T-helper 22 cell (primary cell): ENCODE data around the gene COL12A1.

Experiments used
- DNase-seq: peaks from one replicate; pipeline ENCODE4 v3.0.0-alpha.2; 2020; ENCODE audit warnings: low read depth

COL12A1 gene

DNA sequence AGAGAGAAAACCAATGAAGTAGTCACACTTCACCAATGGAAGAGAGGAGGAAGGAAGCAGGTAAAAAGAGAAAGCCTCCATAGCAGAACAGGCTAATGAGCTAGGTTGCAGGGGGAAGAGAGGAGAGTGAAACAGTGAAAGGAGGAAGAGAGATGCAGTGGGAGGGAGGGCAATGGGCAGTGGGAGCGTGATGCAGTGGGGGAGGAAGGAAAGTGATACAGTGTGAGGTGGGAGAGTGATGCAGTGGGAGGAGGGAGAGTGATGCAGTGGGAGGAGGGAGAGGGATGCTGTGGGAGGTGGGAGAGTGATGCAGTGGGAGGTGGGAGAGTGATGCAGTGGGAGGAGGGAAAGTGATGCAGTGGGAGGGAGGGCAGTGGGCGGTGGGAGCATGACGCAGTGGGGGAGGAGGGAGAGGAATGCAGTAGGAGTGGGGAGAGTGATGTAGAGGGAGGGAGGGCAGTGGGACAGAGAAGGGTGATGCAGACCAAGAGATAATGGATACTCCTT is 29.7 kb downstream of the COL12A1 start:
- DNase-seq: no peak

DNA sequence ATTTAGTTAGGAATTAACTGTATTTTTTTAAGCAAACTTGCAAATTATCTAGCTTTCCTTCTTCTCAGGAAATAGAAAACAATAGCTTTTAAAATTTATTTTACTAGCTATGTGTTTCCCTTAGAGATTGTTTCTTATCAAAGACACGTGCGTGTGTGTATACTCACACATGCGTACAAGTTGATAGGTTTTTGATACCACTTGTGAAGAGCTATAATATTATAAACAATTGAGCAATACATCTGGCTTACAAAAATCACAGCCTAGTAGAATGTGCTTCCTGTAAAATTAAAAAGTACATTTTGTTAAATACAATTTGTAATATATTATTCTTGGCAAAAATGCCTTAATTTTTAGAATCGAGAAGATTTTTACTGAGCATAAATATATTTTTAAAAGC is 33.9 kb downstream of the COL12A1 start:
- no peak for DNase-seq

DNA sequence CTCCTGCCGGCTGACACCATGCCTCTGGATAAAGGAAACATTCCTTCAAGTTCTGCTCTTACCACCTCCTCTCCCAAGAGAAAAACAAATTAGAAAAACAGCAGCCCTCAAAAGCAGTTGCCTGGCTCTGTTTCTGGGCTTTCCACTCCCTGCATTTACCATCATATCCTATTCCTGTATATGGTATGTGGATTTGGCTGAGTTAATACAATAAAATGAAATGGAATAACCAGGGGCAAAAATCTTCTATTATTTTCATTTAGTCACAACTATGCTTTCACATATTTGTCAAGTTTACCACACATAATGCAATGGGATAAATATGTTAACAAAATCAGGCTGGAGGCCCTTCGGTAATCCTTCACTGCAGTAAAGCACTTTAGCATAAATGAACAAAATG is 34.3 kb downstream of the COL12A1 start:
- DNase-seq: no peak

DNA sequence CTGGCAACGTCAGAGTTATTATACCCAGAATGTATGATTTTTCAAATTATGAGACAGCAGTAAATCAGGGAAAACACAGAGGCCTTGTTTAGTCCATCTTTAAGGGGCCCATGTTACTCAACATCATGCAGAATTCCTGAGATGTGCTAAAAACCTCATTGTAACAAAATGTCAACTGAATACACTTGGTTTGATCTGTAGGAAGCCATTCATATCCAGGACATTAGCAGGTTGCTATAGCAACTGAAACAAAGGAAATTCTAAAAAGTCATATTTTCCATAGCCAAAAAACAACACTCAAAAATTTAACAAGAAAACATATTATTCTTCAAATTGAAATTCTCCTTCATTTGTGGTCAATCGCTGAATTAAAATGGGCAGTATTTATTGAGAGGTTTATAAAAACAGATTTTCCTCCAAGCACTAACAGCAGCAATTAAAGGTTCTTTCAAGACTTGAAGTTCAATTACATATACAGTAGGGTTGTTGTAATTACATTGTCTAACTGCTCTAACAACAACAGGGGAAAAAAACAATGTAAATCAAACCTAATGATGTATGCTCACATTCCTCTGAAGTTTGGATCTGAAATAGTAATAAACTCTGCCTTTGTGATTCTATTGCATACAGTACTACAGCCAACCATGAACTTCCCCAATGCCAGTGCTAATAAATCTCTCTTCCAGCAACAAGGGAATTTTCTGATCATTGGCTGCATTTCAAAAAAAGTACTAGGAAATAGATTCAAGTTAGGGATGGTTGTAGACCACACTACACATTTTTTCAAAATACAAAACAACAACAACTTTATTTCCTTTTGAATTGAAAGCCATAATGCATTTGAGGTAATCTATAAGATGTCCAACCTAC is 34.9 kb downstream of the COL12A1 start:
- no peak for DNase-seq

DNA sequence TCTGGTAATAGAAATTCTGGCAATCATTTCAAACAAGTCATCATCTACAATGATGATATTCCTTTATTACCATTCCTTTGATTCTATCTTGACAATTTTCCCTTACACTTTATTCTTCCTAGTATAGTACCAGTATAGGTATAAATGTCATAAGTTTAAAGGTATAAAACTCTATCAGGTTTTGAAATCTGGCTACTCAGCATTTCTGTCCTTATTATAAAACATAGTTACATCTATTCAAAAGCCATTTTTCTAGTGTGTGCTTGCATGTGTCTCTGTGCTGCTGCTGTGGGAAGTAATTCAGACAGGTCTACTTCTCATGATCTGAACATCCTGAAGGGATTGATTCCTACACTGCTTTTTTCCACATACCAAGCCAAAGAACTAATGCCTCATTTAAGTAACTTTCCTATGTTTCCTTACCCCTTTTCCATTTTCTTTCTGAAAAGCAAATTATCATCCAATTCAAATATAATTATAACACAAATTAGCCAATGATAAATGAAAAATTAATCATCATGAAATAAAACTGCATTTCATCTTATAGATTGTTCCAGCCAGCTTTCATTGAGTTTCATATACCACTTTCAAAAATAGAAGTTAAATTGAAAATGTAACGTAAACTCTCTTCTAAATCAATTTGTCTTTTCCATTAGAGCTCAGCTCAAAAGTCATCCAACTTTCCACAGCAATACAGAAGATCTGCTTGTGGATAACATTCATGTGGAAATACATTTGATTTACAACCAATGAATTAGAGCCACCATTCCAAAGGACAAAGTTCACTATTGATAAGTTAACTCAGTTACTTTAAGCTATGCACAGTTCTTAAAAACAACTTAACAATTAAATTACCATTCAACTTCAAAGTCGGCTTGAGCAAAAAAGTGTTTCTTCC is 35.9 kb downstream of the COL12A1 start:
- no peak for DNase-seq

DNA sequence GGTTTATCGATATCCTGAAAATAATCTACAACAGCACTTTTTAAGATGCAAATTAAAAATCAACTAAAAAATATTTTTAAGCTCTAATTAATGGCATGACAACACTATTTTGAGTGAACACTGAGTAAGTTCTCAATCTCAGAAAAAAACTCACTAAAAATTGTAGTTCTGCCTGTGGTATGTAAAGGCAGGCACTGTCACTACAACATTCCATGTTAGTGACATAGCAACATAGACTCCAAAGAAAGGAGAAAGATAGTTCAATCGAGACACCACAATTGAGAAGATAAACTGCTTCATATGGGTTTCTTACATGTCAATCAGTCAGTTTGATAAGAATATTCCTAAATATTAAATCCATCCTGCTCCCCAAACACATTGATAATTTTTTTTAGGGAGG is 38.0 kb downstream of the COL12A1 start:
- DNase-seq: no peak

DNA sequence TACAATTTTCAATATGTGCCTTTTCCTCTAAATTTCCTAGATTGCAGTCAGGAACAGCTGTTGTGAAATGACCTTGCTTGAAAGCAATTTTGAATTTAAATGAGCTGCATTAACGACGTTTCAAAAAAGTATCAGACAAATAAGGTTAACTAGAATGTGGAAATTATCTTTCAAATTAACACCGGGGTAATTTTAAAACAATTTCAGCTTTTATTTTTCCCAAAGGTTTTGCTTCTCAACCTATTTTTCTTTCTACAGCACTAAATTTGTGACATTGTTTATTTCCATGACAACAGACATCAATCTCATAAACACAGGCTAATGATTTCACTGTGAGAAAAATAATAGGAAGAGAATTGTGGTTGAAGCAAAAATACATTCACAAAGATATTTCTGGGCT is 38.5 kb downstream of the COL12A1 start:
- DNase-seq: no peak

DNA sequence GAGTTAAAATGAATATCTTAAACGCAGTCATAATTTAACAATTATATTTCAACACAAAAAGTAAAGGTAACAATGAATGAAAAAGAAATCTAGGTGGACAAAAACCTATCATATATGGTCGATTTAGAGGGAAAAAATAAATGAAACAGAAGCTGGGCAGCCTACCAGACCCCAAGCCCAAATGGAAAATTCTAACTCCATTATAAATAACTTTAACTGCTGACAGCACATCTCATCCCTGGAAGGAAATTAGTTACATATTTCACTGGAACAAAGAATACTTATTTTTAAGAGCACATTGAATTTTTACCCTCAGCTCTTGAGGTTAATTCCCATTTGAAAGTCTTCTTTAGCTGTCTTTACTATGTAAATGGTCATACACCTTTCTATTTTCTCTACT is 39.1 kb downstream of the COL12A1 start:
- DNase-seq: no peak

DNA sequence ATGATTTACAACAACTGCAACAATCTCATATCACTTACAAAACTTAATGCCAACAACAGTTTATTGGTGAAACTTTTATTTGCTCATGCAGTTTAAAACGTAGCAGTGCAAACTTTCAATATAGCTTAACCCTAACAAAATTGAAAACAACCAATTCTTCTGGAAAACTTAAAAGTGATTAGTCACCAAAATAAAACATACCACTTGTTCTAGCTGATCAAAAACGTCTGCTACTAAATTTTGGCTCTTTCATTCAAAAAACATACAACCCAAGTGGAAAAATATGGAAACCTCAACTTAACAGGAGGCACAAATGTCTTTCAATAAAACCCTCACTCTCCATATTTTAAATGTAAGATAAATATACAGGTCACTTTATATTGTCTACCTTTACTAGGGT is 39.6 kb downstream of the COL12A1 start:
- no peak for DNase-seq

DNA sequence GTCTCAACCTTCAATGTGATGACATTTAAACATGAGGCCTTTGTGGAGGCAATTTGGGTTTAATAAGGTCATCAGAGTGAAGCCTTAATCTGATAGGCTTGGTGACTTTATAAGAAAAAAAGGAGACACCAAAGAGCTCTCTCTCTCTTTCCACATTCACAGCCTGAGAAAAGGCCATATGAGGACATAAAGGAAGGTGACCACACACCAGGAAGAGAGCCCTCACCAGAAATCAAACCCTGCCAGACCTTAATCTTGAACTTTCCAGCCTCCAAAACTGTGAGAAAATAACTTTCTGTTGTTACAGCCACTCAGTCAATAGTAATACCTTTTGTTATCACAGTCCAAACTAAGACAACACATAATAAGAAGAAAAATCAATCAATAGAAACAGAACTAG is 47.7 kb downstream of the COL12A1 start:
- DNase-seq: no peak

DNA sequence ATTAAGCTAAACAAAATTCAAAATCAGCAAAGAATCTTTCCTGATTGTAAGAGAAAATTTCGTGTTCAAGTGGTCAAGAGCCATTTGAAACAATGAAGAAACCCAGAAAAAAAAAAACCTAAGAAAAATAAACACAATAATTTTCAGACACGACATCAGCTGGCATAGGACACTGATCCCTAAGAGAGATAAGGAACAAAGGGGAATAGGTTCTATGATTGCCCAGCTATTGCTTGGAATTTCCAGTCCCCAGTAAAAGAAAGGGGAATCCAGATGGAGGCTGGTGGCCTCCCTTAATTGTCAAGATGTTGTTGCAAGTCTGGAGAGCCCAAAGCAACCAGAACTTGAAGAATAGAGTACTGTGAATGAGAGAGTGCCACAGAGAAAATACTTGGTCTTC is 48.5 kb downstream of the COL12A1 start:
- DNase-seq: no peak

DNA sequence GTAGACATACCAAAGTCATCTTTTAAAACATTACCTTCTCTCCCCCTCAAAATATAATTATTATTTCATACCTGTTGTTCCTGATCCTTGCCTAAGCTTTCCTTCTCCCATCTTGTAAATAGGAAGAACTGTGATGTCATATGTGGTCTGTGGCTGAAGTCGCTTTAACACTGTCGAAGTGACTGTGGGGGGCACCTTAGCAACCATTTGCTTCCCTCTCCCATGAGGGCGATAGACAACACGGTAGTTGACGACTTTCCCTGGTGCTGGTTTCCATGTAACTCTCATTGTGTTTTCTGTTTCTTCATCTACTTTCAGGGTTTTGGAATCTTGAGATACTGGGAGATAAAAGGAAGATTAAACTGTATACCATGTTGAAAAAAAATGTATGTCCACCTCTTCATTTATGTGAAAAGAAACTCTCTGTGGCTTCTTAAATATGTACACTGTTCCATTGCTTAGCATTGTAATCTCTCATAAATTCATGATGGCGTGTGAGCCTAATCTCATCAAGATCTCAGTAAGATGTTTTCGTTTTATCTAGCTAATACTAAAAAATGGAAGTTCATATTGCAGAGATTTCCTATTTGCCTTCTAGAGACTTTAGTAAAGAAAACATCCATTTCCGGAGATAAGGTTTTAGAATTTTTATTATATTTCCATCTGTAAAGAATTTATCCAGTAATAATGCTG is 49.5 kb downstream of the COL12A1 start:
- DNase-seq: no peak

DNA sequence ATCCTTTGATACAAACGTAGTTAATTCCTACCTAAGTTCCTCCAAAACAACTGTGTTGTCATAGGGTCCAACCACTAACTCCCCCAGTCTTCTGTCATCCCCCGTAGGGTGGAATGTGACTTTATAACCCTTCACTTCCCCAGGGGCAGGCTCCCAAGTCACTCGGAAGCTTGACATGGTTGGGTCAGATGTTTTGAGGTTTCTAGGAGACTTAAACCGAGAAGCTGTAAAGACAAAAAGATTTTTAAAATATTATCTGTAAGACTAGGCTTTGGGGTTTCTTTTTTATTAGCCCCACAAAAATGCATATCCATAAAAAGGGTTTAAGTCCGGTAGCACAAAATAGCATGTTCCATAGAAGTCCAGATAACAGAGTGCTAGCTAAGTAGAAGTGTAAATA is 50.2 kb downstream of the COL12A1 start:
- no peak for DNase-seq

DNA sequence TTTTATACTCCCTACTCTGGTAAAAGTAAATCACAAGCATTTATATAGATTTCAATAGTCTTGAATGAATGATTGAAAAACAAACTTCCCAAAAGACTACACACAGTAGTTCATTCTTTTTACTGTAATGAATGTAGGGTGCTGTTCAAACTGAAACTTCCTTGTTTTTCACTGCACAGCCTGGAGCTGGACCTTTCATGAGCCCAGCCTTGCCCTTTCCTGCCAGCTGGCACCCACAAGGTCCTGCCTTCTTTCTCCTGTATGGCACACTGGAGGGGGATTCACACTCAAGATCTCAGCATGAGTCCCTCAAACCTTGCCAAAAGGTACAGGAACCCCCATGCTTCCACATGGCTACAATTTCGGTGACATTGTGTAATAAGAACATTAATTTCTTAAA is 50.9 kb downstream of the COL12A1 start:
- no peak for DNase-seq

DNA sequence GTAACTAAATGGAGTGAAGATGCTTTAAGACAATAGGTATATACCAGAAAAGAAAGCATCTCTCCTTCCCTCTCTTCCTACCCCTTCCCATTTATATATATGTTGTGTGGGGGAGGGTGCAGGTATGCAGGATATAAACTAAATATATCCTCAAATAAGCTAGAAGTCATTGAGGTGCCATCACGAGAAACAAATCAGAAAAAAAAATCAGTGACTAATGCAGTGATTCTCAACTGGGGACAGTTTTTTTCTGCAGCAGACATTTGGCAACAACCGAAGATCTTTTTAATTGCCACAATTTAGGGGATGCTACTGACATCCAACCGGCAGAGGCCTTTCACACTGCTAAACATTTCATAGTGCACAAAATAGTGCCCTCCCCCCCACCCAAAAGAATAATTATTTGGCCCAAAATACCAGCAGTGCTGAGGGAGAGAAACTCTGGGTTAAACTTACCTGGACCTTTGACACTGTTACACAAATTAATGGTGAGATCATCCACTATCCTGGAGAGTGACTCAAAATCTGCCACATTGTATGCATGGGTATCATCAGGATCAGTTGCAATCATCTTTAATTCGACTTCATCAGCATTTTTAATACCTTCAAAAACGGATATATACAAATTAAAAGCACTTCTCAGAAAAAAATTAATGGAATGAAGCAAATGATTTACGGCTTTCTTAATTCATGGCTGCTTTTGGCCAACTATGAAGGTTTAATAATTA is 55.0 kb downstream of the COL12A1 start:
- no peak for DNase-seq

DNA sequence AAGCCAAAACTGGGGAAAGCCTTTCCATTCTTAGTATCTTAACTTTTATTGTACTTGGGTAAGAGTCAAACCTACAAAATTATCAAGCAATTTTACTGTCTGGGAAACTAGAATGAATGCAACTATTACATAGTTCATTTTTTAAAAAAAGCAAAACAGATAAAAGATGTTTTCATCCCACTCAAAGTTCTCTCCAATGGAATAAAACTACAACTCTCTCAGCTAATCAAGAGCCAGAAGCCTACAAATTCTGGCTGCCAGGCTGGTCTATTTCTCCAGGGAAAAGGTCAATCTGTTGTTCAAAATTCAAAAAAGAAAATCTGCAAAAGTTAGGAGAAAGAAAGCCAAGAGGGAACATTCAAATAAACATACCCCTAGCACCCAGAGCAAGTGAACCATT is 56.2 kb downstream of the COL12A1 start:
- DNase-seq: no peak

DNA sequence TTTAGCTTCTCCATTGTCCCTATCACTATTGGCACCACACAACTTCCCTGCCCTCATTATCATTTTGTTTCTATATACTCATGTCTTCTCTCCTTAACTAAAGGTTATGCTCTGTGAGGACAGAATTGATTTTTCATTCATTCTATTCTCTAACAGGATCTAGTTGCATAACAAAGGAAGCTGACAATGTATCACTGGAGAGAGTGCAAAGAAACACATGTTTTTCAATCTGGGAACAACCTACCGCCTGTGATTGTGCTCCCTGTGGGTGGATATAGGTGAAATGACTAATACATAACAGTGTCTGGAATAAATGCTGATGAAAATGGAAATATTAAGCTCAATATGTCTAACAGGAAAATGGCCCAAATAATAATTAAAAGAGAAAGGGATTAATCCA is 56.6 kb downstream of the COL12A1 start:
- no peak for DNase-seq

DNA sequence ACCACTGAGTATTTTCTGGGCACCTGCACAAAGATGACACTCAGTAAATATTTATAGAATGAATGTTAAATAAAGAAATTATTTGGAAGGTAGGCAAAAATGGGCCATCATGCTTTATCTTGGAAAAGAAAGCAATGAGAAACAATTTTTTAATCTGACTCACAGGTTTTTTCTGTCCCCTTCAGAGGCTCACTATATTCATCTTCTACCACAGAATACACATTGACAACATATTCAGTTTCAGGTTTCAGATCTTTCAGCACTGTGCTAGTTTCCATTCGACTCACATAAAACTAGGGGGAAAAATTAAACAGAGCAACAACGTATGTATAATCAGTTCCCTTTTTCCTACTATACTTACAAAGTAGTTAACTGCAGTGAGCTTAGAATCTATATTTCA is 58.3 kb downstream of the COL12A1 start:
- DNase-seq: no peak

DNA sequence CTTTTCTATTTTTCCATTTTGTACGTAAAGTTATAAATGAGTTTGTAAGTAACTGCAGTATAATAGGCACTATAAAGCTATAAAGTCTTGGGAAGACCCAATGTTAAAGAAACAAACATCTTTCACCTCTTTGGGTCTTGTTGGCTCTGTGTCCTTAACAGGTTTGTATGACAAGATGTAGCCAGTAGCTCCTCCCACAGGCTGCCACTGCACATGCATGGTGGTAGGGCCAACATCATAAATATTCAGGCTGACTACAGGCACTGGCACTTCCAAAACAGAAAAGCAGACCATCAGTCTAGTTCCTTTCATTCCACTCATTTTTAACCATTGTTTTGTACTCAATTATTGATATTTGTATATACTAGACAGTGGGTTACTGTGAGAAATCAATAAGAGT is 59.9 kb downstream of the COL12A1 start:
- DNase-seq: no peak

DNA sequence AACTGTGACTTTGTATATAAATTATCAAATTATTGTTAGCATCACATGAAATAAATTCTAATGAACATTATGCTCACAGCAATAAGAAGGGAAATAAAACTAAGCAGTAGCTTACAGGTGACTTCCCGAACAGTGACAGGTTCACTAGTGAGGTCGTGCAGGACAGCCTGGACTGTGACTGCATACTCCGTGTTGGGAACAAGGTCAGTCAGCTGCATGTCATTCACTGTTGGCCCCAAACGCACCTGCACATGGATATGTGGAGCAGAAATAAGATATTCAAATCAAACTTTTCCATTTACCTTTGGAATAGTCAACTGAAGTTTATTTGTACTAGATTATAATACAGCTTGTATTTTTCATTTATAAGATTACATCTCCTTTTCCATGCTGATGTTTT is 60.6 kb downstream of the COL12A1 start:
- DNase-seq: no peak

DNA sequence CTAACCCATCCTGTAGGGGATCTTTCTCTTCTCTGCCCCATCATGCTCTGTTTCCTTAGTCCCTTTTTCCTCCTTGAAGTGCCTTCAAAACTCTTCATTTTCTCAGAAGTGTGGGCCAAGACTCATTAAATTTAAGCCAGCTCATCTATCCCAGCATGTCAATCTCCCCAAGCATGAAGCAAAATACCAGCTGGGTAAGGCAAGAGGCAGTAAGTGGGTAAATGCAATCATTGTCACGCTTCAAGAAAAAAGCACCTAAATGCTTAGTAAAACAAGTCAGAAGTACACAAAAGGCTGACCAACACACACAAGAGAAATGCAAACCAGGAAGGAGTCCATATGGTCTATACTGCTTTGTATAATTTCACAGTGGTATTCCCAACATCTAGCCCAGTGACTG is 61.5 kb downstream of the COL12A1 start:
- DNase-seq: no peak

DNA sequence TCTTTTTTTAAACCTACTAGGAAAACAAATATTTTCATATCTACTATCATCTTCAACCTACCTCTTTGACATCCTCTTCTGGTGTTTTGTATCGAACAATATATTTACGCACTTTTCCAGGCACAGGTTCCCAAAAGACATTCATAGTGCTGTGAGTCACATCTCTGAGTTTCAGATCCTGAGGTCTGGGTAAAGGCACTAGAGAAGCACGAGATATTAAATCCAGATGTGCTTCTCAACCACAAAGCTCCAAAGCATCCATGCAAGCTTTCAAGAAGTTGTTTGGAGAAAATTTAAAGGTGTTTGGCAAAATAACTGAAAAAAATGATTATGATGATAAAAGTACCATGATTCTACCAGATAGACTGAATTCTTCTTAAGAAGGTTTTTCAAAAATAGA is 62.7 kb downstream of the COL12A1 start:
- no peak for DNase-seq
